Left ventricle myocardium inferior (tissue), 1 donor: ENCODE results near the gene DPH6. TPM values are rescaled to one million over a fixed set of nuclear protein-coding genes. Genes with fewer than 3 reads are reported as not detected.
A peak's percentile ranks its signal among the peaks of the same experiment; 100 is the strongest.

Experiments used
- DNase-seq: peaks from one replicate; pipeline ENCODE4 v3.0.0-alpha.2; 2020
- H3K27ac ChIP-seq: fragments of 200-600 bp; replicated peaks from 2 replicates; pipeline ENCODE4 v1.8.0; 2021
- H3K27me3 ChIP-seq: fragments of 200-600 bp; 2 replicates; pipeline ENCODE4 v1.8.0; 2021; ENCODE audit warnings: low read depth
- H3K36me3 ChIP-seq: fragments of 200-600 bp; 2 replicates; pipeline ENCODE4 v1.8.0; 2021
- H3K4me1 ChIP-seq: fragments of 200-600 bp; 2 replicates; pipeline ENCODE4 v1.8.0; 2021
- H3K4me3 ChIP-seq: fragments of 200-600 bp; 2 replicates; pipeline ENCODE4 v1.8.0; 2021; ENCODE audit warnings: mild to moderate bottlenecking, moderate library complexity
- H3K9me3 ChIP-seq: fragments of 200-600 bp; replicated peaks from 2 replicates; pipeline ENCODE4 v1.8.0; 2021
- intact Hi-C: fragments of 100-400 bp; cut with micrococcal nuclease; formaldehyde crosslinking; loops from one replicate; pipeline ENCODE4 v1.11.0; 2022
- total RNA-seq: library from RNA; stranded (reverse); fragmentation: NEBNext Ultra II Directional; extraction: Animal tissue kit (Norgen Biotek cat#: 25700); gene quantifications from one replicate; pipeline ENCODE4 v1.2.1, GENCODE V29; 2021
- TF ChIP-seq, protein P1 (sequence below): fragments of 200-600 bp; IDR thresholded peaks from 2 replicates; pipeline ENCODE4 v1.8.0; 2021; ENCODE audit warnings: antibody characterized with exemption, mild to moderate bottlenecking, borderline replicate concordance
- donor health status: DM: no; HTN: yes; CAD: no; lungs with severe emphysema.

The DPH6 gene
- total RNA-seq, 1 donor from 2014 or later = 13.9 TPM

DNA sequence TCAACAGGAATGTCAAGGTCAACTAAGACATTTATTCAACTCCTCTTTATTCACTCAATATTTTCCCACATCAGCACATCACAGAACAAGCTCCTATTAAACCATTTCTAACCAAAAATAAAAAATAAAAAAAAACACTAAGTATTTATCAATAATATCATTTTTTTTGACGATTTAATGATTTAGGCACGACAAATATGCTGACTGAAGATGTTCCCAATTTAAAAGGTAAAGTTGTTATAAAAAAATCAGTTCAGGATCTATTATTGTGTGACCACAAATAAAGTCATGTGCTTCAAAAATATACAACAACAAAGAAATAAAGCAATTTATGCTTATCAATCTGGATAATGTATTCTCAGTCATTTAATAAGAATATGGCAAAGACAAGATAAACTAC is 16.2 kb downstream of the DPH6 start:
- Histone ChIP-seq H3K4me3 (no peak overlapping the region), H3K36me3 (peaks cover 10% of the 10 kb centered on the region), H3K27ac (no peak overlapping the region), H3K4me1 (peaks cover 8% of the 10 kb centered on the region), H3K9me3 (peaks cover 6% of the 10 kb centered on the region), H3K27me3 (no peaks in the 10 kb centered on the region)
- no peak for DNase-seq
- intact Hi-C loops = loop anchor here (10.0 kb wide), 1 partner anchor 165 kb away; no protein-coding TSS in a partner anchor
- TF ChIP-seq, protein P1, sequence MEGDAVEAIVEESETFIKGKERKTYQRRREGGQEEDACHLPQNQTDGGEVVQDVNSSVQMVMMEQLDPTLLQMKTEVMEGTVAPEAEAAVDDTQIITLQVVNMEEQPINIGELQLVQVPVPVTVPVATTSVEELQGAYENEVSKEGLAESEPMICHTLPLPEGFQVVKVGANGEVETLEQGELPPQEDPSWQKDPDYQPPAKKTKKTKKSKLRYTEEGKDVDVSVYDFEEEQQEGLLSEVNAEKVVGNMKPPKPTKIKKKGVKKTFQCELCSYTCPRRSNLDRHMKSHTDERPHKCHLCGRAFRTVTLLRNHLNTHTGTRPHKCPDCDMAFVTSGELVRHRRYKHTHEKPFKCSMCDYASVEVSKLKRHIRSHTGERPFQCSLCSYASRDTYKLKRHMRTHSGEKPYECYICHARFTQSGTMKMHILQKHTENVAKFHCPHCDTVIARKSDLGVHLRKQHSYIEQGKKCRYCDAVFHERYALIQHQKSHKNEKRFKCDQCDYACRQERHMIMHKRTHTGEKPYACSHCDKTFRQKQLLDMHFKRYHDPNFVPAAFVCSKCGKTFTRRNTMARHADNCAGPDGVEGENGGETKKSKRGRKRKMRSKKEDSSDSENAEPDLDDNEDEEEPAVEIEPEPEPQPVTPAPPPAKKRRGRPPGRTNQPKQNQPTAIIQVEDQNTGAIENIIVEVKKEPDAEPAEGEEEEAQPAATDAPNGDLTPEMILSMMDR = no peak

DNA sequence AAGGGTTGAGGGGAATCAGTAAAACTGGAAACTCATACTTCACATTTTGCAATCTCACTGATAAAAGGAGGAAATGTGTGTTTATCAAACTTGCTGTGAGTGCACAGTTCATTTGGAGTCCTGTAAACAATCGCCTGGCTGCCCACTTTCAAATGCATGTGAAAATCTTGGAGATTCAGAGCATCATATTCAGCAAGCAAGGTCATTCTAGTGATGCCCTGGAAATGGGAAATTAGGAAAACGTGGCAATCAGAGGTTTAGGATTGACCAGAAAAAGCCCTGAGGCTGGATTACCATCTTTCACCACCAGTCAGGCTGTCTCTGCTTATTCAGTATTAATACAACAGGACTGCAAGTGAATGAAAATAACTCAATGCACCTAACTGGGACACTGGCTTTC is 23.9 kb downstream of the DPH6 start:
- intact Hi-C loops = loop anchor here (10.0 kb wide), 1 partner anchor 173 kb away; no protein-coding TSS in a partner anchor
- H3K27ac ChIP-seq = no peak overlapping the region
- DNase-seq = no peak
- peaks cover 41% of the 10 kb centered on the region for H3K4me1 ChIP-seq
- no peak overlapping the region for H3K4me3 ChIP-seq
- no peaks in the 10 kb centered on the region for H3K36me3 ChIP-seq
- TF ChIP-seq, protein P1 = peak; percentile 28
- no peaks in the 10 kb centered on the region for H3K9me3 ChIP-seq
- H3K27me3 ChIP-seq = no peaks in the 10 kb centered on the region

DNA sequence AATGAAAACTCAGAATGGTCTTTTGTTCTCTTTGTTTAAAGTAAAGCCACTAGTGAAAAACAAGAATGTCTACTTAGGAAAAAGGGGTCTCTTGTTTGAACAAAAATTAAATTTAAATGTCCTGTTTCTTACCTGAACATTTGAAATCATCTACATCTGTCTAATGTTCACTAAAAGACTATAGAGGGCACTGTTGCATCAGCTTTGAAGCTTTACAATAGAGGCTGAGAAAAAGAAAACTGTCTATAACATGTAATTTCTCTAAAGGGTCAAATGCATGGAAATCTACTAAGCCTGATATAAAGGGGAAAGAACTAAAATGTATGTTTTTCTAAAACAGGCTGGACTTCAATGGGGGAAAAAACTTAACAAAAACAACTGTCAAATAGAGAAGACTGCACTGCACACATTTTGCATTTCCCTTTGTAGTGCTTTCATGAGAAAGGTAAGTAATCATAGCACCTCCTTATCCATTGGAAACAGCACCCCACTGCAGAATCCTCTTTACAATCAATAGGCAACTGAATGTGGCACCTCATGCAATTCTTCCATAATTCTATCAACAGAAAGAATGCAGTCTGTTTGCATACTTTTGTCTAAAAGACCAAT is 26.3 kb downstream of the DPH6 start:
- TF ChIP-seq, protein P1 = peak; percentile 77
- Histone ChIP-seq H3K27ac (no peak overlapping the region), H3K36me3 (no peaks in the 10 kb centered on the region), H3K4me1 (peaks cover 41% of the 10 kb centered on the region), H3K4me3 (no peak overlapping the region), H3K27me3 (no peaks in the 10 kb centered on the region), H3K9me3 (no peaks in the 10 kb centered on the region)
- intact Hi-C loops = loop anchor here (10.0 kb wide), 2 partner anchors 175 to 395 kb away; no protein-coding TSS in a partner anchor
- no peak for DNase-seq

DNA sequence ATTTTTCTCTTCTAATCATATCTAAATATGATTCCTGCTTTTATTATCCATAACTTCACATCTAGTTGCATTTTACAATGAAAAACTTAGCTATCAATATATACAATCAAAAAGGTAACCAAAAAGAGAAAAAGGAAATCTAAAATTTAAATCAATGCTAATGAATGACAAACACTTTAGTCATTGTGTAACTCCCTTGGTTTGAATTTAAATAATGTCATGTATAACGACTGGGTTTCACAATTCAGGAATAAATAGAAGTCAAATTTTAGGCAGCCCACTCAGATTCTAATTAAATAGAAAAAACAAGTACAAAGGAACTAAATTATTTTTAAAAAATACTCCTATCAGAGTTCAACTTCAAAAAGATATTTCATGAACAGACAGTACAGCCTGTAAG is 26.9 kb downstream of the DPH6 start:
- no peaks in the 10 kb centered on the region for H3K27me3 ChIP-seq

DNA sequence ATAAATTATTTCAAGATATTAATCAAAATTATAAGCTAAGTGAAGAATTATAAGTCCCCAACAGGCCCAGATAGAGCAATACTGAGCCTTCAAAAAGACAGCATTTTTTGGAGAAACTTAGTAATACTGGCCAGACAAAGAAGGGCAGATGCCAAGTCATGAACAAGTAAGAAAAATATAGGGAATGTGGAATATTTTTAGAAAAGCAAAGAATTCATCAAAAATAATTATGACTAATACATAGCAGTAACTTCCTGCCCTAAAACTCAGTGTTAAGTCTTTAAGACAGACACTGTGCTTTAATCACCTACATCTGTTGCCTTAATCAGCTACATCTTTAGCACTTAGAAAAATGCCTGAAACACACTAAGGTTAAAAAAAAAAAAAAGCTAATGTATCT is 31.2 kb downstream of the DPH6 start:
- H3K36me3 ChIP-seq = no peaks in the 10 kb centered on the region
- TF ChIP-seq, protein P1 = no peak
- peaks cover 2% of the 10 kb centered on the region for H3K4me1 ChIP-seq
- intact Hi-C loops = loop anchor here (10.0 kb wide), 1 partner anchor 400 kb away; no protein-coding TSS in a partner anchor
- H3K27me3 ChIP-seq = no peaks in the 10 kb centered on the region
- H3K9me3 ChIP-seq = no peaks in the 10 kb centered on the region
- no peak overlapping the region for H3K4me3 ChIP-seq
- H3K27ac ChIP-seq = no peak overlapping the region
- no peak for DNase-seq

More for the DNA sequence above, 26.9 kb downstream of the DPH6 start:
- no peak for DNase-seq
- Histone ChIP-seq H3K9me3 (no peaks in the 10 kb centered on the region), H3K27ac (no peak overlapping the region), H3K36me3 (no peaks in the 10 kb centered on the region), H3K4me1 (peaks cover 41% of the 10 kb centered on the region), H3K4me3 (no peak overlapping the region)
- intact Hi-C loops = loop anchor here (10.0 kb wide), 1 partner anchor 396 kb away; no protein-coding TSS in a partner anchor
- TF ChIP-seq, protein P1 = no peak
